HG03159 (cell line): ENCODE measurements around the gene RALGAPB.
"Not testable (repeated sequence)": the region's sequence is repeated elsewhere in the genome, so short reads cannot be mapped to it uniquely, and the experiment has no call there.

ENCODE experiments used
- ATAC-seq: cut with Tn5 transposase; IDR thresholded peaks from one replicate; pipeline ENCODE4 v1.9.1; 2021; ENCODE audit warnings: mild to moderate bottlenecking, moderate library complexity; ENCODE audit not compliant: unreplicated experiment

Gene RALGAPB

GRCh38 chr20:38446441-38447209 is 26.0 kb upstream of the RALGAPB start:
- ATAC-seq, result peak; percentile 79

GRCh38 chr20:38447251-38447661 is 25.4 kb upstream of the RALGAPB start:
- ATAC-seq, result no peak

- no peak for ATAC-seq
Observed at GRCh38 chr20:38447931-38448675, 24.5 kb upstream of the RALGAPB start.

- ATAC-seq, result no peak
Observed at GRCh38 chr20:38449046-38449445, 23.6 kb upstream of the RALGAPB start.

- no peak for ATAC-seq
Observed at GRCh38 chr20:38450412-38450975, 22.1 kb upstream of the RALGAPB start.

GRCh38 chr20:38452880-38453624 is 19.6 kb upstream of the RALGAPB start:
- no peak for ATAC-seq

- ATAC-seq, result peak; percentile 54
Observed at GRCh38 chr20:38453941-38454340, 18.7 kb upstream of the RALGAPB start.

GRCh38 chr20:38454556-38455473 is 17.8 kb upstream of the RALGAPB start:
- no peak for ATAC-seq

- ATAC-seq, result no peak
Observed at GRCh38 chr20:38458314-38458713, 14.3 kb upstream of the RALGAPB start.

- no peak for ATAC-seq
Observed at GRCh38 chr20:38460040-38460623, 12.5 kb upstream of the RALGAPB start.

GRCh38 chr20:38460631-38461030 is 12.0 kb upstream of the RALGAPB start:
- ATAC-seq, result not testable (repeated sequence)

GRCh38 chr20:38461167-38461566 is 11.5 kb upstream of the RALGAPB start:
- not testable (repeated sequence) for ATAC-seq

- not testable (repeated sequence) for ATAC-seq
Observed at GRCh38 chr20:38461569-38461968, 11.1 kb upstream of the RALGAPB start.

GRCh38 chr20:38466171-38466570 is 6.5 kb upstream of the RALGAPB start:
- ATAC-seq, result no peak

GRCh38 chr20:38466983-38467382 is 5.7 kb upstream of the RALGAPB start:
- no peak for ATAC-seq

- ATAC-seq, result no peak
Observed at GRCh38 chr20:38471245-38471644, 1.4 kb upstream of the RALGAPB start.

GRCh38 chr20:38471987-38472512 is 593 bp upstream of the RALGAPB start:
- no peak for ATAC-seq

GRCh38 chr20:38473367-38473795 is 738 bp downstream of the RALGAPB start:
- no peak for ATAC-seq

- no peak for ATAC-seq
Observed at GRCh38 chr20:38477747-38478146, 5.1 kb downstream of the RALGAPB start.
